ENCODE measurements around the gene RAD18.

GRCh38 chr3:8984081-8984480 is 20.8 kb upstream of the RAD18 start:
- TF ChIP-seq EZH2 (IDR thresholded peaks at IDR 0.05; ENCODE audit: insufficient read depth, low read length) (no peak), CTCF (IDR thresholded peaks at IDR 0.05; ENCODE audit: insufficient read depth, low read depth, low read length) (no peak)

Data from astrocyte (in vitro differentiated cells and primary cell).